ENCODE measurements around the gene KREMEN1.

The KREMEN1 gene

DNA sequence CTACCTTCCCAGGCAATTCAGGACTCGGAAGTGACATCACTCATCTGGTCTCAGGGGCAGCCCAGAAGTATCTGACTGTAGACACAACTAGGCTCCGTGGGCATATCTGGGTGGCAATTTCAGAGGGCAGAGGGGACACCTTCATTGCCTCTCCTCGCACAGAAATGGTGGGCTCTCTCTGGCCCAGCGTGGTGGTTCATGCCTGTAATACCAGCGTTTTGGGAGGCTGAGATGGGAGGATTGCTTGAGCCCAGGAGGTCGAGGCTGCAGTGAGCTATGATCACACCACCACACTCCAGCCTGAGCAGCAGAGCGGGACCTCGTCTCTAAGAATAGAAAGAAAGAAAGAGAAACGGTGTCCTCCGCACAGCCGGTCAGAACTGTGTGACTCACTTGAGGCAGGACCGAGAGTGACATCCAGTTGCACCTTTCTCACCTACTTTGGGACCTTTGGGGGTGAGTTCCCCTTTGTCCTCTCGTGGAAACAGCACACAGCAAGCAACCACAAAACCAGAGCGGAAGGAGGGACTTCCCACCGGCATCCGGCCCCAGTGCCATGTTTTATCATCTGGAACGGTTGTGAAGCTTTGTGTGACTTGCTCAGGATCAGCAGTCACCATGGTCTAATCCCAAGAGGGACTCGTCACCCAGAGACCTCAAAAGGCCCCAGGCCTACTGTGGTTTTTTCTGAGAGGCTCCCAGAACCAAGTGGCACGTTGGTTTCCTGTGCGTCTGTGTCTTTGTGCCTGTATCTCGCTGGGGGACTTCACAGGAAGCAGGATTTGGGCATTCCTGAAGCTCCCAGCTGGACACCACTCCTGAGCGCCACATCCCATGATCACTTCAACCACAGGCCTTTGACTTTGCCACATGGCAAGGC is 94.4 kb downstream of the KREMEN1 start:
- Mint-ChIP-seq H3K9me3 (peaks cover 10% of the 10 kb centered on the region), H3K4me3 (peak overlapping the region; percentile 34), H3K4me1 (peaks cover 34% of the 10 kb centered on the region), H3K36me3 (no peaks in the 10 kb centered on the region), H3K27ac (peak overlapping the region; percentile 87), H3K27me3 (peaks cover 77% of the 10 kb centered on the region)
- peak; percentile 98 for ATAC-seq

DNA sequence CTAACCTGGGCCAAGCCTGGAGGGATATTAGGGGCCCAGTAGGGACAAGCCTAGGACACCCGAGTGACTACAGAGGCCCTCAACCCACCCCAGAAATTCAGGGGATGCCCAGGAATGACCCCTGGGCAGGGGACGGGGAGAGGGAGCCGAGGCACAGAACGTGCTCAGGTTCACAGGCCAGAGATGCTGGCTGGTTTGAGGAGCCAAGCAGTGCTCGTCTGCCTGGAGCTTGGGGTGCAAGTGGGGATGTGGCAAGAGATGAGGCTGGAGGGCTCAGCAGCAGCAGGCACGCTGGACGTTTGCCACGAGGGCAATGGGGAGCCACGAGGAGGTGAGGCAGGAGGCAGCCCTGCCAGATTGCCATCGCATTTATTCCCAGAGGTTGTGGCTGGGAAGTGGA is 98.9 kb downstream of the KREMEN1 start:
- Mint-ChIP-seq H3K4me3 (no peak overlapping the region), H3K9me3 (peaks cover 30% of the 10 kb centered on the region), H3K36me3 (no peaks in the 10 kb centered on the region), H3K27me3 (peaks cover 57% of the 10 kb centered on the region), H3K4me1 (peaks cover 24% of the 10 kb centered on the region), H3K27ac (no peak overlapping the region)
- ATAC-seq, result no peak

DNA sequence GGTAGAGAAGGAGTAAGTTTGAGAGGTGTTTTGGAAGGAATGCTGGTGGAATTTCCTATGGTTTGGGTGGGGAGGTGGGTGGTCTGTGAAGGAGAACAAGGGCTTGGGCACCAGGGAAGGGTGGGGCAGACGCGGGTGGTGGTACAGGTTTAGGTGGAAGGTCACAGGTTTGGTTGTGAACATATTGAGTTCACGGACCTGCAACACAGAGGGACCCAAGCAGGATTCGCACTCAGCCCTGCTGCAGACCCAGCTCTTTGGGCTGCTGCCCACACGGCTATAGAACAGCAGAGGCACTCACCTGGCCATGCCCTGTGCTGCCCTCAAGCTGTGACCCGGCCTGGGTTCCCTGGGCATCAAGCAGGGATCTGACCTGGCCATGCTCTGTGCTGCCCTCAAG is 99.4 kb downstream of the KREMEN1 start:
- peaks cover 59% of the 10 kb centered on the region for H3K27me3 Mint-ChIP-seq
- peaks cover 19% of the 10 kb centered on the region for H3K4me1 Mint-ChIP-seq
- H3K36me3 Mint-ChIP-seq, result no peaks in the 10 kb centered on the region
- ATAC-seq, result no peak
- no peak overlapping the region for H3K27ac Mint-ChIP-seq
- no peak overlapping the region for H3K4me3 Mint-ChIP-seq
- peaks cover 33% of the 10 kb centered on the region for H3K9me3 Mint-ChIP-seq

DNA sequence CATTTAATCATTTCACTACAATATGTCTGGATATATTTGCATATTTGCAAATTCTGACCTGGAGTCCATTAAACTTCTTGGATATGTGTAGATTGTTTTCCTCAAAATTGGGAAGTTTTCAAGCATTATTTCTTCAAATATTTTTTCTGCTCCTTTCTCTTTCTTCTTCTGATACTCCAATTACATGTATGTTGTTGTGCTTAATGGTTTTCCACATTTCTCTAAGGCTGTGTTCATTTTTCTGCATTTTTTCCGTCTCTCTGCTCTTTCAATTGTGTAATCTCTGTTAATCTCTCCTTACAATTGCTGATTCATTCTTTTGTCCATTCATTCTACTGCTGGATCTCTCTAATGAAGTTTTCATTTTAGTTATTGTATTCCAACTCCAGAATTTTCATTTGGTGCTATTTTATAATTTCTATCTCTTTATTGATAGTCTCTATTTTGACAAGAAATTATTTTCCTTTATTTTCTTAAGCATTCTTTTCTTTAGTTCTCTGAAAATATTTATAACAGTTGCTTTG is 102.5 kb downstream of the KREMEN1 start:
- no peak for ATAC-seq
- Mint-ChIP-seq H3K4me3 (no peak overlapping the region), H3K9me3 (peaks cover 33% of the 10 kb centered on the region), H3K27me3 (peaks cover 41% of the 10 kb centered on the region), H3K4me1 (no peaks in the 10 kb centered on the region), H3K36me3 (no peaks in the 10 kb centered on the region), H3K27ac (no peak overlapping the region)

DNA sequence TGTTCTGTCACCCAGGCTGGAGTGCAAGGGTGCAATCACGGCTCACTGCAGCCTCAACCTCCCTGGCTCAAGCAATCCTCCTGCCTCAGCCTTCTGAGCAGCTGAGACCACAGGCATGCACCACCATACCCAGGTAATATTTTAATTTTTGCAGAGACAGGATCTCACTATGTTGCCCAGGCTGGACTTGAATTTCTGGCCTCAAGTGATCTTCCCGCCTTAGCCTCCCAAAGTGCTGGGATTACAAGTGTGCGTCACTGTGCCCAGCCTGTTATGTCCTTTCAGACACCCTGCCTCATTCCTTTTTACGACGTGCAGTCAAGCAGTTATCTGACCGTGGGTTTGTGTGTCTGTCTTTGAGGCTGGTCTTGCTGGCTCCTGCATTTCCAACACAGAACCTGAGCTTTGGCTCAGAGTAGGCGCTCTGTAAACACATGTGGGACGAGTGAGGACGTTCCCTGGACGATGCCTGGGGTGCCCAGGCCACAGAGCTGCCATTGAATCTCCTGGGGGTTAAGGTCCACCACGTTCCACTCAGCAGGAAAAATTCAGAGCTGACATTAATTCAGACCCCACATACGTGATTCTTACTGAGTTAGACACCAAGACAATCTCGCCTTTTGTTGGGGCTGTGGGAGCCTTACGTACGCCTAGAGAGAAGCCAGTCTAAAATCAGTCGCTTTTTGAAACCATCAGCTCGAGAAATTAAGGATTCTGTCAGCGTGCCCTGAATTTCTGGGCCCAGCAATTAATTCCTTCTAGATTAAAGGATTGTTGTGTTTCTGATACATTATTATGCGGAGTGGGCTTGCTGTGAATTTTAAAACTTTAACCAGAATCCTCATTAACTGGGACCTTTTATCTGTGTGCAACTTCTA is 111.4 kb downstream of the KREMEN1 start:
- Mint-ChIP-seq H3K4me3 (no peak overlapping the region), H3K27me3 (peaks cover 58% of the 10 kb centered on the region), H3K36me3 (no peaks in the 10 kb centered on the region), H3K4me1 (no peaks in the 10 kb centered on the region), H3K9me3 (no peaks in the 10 kb centered on the region), H3K27ac (no peak overlapping the region)
- no peak for ATAC-seq

DNA sequence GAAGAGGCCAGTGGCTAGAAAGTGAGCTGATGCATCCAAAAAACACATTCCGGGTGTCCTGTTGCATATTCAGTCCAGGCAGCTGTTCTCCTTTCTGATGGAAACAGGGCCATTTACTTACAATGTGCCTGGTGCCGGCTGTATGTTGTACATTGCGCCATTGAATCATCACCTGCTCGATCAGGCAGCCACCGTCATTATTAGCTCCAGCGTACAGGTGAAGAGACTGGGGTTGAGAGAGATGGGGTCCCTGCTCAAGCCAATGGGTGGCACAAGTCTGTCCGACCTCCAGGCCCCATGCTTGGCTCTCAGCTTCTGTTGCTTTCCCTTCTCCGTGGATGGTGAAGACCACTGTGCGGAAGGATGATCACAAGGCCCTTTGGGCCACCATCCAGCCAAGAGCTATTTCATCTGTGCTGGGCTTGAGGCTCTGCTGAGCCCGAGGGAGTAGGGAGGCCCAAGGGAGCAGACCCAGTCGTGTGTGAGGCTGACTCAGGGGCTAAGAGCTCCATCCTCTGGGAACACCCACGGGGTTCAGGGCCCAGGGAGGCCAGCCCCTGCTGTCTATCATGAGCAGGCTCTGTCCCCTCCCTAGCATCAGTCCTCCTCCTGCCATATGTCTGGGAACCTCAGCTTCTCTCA is 112.1 kb downstream of the KREMEN1 start:
- Mint-ChIP-seq H3K27me3 (peaks cover 57% of the 10 kb centered on the region), H3K9me3 (no peaks in the 10 kb centered on the region), H3K4me3 (no peak overlapping the region), H3K36me3 (no peaks in the 10 kb centered on the region), H3K27ac (no peak overlapping the region), H3K4me1 (no peaks in the 10 kb centered on the region)
- no peak for ATAC-seq

DNA sequence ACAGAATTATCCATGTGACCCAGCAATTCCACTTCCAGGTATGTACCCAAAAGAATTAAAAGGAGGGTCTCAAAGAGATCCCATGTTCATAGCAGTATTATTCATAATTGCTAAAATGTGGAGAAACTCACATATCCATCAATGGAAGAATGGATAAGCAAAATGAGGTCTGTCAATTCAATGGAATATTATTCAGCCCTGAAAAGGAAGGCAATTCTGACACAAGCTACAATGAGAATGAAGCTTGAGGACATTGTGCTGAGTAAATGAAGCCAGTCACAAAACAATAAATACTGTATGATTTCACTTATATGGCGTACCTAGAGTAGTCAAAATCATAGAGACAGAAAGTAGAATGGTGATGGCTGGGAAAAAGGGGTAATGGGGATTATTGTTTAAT is 113.5 kb downstream of the KREMEN1 start:
- Mint-ChIP-seq H3K4me3 (no peak overlapping the region), H3K27ac (no peak overlapping the region), H3K36me3 (no peaks in the 10 kb centered on the region), H3K27me3 (peaks cover 57% of the 10 kb centered on the region), H3K9me3 (no peaks in the 10 kb centered on the region), H3K4me1 (no peaks in the 10 kb centered on the region)
- no peak for ATAC-seq

DNA sequence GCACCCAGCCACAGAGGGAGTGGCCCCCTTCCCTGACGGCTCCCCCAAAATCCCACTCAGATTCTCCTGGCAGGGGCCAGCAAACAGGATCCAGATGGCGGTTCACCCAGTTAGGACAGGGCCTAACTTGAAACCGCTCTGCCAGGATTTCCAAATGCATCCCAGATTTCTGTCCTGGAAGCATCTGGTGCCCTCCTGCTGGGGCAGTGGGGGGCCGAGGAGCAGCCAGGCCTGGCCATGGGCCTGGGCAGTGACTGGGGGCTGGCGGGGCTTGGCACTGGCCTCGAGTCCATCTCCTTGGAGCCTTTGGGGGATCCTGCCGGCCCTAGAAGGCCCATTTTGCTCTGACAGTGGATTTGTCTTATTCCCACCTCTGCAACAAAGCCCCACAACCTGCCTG is 115.0 kb downstream of the KREMEN1 start:
- no peak overlapping the region for H3K4me3 Mint-ChIP-seq
- H3K36me3 Mint-ChIP-seq, result no peaks in the 10 kb centered on the region
- no peak for ATAC-seq
- peaks cover 64% of the 10 kb centered on the region for H3K27me3 Mint-ChIP-seq
- H3K4me1 Mint-ChIP-seq, result no peaks in the 10 kb centered on the region
- no peak overlapping the region for H3K27ac Mint-ChIP-seq
- no peaks in the 10 kb centered on the region for H3K9me3 Mint-ChIP-seq

DNA sequence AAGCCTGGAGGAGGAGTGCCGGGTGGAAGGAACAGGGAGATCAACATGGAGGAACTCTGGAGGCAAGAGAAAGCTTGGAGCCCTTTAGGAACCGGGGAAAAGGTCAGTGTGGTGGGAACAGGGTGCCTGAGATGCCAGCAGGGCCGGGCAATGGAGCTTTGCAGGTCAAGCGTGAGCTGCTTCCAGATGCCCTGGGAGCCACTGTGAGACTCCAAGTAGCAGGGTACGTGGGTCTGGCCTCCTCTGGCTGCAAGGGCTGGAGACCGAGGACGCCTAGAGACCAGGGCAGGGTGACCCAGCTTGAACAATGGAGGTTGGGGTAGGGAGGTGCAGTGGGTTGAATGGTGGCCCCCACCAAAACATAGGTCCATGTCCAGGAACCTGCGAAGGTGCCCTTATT is 117.2 kb downstream of the KREMEN1 start:
- Mint-ChIP-seq H3K4me3 (no peak overlapping the region), H3K27ac (no peak overlapping the region)
- peak; percentile 31 for ATAC-seq

DNA sequence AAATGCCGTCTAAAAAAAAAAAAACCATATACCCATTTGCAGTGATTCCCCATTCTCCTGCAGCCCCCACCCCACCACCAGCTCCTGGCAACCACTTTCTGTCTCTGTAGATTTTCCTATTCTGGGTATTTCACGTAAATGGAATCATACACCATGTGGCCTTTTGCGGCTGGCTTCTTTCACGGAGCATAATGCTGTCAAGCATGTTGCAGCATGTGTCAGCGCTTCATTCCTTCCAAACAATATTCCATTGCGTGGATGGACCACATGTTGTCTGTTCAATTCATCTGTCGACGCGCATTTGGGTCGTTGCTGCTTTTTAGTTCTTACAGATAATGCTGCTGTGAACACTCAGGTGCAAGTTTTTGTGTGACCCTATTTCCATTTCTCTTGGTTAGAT is 118.1 kb downstream of the KREMEN1 start:
- Mint-ChIP-seq H3K9me3 (no peaks in the 10 kb centered on the region), H3K27me3 (peaks cover 67% of the 10 kb centered on the region), H3K4me1 (no peaks in the 10 kb centered on the region), H3K27ac (no peak overlapping the region), H3K36me3 (no peaks in the 10 kb centered on the region), H3K4me3 (no peak overlapping the region)
- ATAC-seq, result no peak

More for the DNA sequence above, 117.2 kb downstream of the KREMEN1 start:
- H3K4me1 Mint-ChIP-seq, result no peaks in the 10 kb centered on the region
- H3K9me3 Mint-ChIP-seq, result no peaks in the 10 kb centered on the region
- H3K27me3 Mint-ChIP-seq, result peaks cover 67% of the 10 kb centered on the region
- H3K36me3 Mint-ChIP-seq, result no peaks in the 10 kb centered on the region

DNA sequence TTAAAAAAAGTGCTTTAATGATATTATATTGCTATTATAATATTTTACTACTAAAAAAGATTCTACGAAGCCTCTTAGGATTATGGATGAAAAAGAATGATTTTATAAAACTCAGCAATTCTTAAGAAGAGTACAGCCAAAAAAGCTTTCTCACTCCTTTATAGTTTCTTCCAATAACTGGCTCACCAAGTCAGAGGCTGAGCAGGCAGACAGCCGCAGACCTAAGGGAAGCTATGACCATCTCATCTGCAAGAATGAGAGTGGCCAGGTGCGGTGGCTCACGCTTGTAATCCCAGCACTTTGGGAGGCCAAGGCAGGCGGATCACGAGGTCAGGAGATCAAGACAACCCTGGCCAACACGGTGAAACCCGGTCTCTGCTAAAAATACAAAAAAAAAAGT is 120.2 kb downstream of the KREMEN1 start:
- H3K4me1 Mint-ChIP-seq, result no peaks in the 10 kb centered on the region
- H3K27me3 Mint-ChIP-seq, result peaks cover 70% of the 10 kb centered on the region
- H3K4me3 Mint-ChIP-seq, result no peak overlapping the region
- no peak overlapping the region for H3K27ac Mint-ChIP-seq
- no peaks in the 10 kb centered on the region for H3K9me3 Mint-ChIP-seq
- no peaks in the 10 kb centered on the region for H3K36me3 Mint-ChIP-seq
- no peak for ATAC-seq

DNA sequence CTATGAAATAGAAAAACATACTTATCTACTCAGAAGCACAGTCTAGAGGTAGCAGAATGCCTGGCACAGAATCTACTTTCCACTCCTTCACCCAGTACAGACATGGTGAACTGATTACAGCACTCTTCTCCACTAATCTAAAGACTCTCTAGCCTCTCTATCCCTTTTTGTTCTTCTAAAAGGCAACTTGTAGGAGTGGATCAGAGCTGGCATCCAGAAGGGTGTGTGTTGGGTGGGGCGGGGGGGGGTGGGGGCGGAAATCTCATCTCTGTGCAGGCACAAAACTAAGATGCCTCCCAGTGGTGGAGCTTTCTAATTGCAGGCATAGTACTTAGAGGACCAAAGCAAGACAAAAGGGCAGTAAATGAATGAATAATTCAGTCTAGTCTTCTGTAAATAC is 121.3 kb downstream of the KREMEN1 start:
- no peak for ATAC-seq
- Mint-ChIP-seq H3K4me3 (no peak overlapping the region), H3K27ac (no peak overlapping the region), H3K4me1 (no peaks in the 10 kb centered on the region), H3K36me3 (no peaks in the 10 kb centered on the region), H3K9me3 (no peaks in the 10 kb centered on the region), H3K27me3 (peaks cover 64% of the 10 kb centered on the region)

DNA sequence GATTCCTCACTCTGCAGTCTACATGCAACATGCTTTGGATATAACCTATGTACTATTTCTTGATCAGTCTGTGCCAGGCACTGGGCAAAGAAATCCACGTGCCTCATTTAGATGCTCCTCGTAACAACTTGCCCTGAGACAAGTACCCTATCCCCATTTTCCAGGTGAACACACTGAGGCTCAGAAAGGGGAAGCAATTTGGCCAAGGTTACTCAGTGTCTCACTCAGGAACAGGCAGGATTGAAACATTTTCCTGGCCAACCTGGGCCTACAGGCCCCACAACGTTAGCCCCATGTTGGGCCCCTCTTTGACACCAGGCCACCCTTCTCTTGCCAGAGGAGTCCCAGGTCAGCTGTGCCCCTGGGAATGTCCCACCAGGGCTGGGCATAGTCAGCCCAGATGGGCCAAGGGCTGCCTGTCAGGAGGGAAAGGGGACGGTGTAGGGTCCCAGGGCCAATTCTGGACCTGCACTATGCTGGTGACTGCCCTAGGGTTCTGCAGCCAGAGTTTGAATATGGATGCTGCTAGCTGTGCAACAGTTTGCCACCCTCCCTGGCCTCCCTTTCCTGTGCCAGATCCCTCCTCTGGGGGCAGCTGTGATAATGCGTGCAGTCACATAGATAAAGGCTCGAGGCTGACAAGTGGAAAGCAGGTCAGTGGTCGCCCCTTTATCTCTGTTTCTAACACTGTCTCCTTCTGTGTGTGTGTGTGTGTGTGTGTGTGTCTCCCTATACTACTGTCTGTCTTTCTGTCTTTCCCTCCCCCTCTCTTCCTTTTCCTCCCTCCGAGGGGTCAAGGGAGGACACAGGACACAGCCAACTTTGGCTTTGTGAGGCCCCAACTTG is 122.5 kb downstream of the KREMEN1 start:
- peak; percentile 39 for ATAC-seq

DNA sequence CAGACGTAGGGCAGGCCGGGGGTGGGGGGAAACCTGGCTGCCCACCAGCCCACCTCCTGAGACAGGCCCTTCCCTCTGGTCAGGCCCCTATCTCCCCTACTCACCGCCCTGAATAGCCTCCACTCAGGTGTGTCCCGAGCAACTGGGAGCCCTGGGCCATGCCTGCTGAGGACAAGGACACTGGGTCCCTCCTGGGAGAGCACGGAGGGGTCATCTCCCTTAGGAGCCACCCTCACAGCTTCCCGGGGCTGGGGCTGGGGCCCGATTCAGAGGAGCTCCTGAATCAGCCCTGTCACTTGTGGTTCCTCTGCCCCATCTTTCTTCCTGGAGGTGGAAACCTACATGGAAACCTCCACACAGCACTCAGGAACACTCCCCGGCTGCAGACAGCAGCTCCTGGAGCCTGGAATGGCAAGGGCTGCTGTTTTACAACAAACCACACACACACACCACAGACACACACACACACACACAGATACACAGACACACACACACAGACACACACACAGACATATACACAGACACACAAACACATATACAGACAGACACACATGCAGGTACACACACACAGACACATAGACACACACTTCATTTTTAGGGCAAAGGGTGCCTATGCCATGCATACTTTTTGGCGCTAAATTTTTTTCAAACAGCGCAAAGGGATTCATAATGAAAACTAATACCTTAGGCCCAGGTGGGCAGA is 123.3 kb downstream of the KREMEN1 start:
- H3K4me1 Mint-ChIP-seq, result no peaks in the 10 kb centered on the region
- peak; percentile 34 for ATAC-seq
- no peaks in the 10 kb centered on the region for H3K9me3 Mint-ChIP-seq
- H3K4me3 Mint-ChIP-seq, result no peak overlapping the region
- H3K27me3 Mint-ChIP-seq, result peaks cover 65% of the 10 kb centered on the region
- no peaks in the 10 kb centered on the region for H3K36me3 Mint-ChIP-seq
- H3K27ac Mint-ChIP-seq, result no peak overlapping the region

More for the DNA sequence above, 122.5 kb downstream of the KREMEN1 start:
- no peaks in the 10 kb centered on the region for H3K36me3 Mint-ChIP-seq
- no peaks in the 10 kb centered on the region for H3K9me3 Mint-ChIP-seq
- H3K4me1 Mint-ChIP-seq, result no peaks in the 10 kb centered on the region
- H3K27me3 Mint-ChIP-seq, result peaks cover 64% of the 10 kb centered on the region
- H3K27ac Mint-ChIP-seq, result no peak overlapping the region
- H3K4me3 Mint-ChIP-seq, result no peak overlapping the region

Data from stimulated activated memory B cell treated with anti-CD40 and anti-IgM and Interleukin-4, amounts not matched to agents 10 μg/mL and 1 μg/mL and 100 μg/mL, for 72 hours (primary cell).